ENCODE data around the gene MORN2. TPM values are rescaled to one million over a fixed set of nuclear protein-coding genes. Genes with fewer than 3 reads are reported as not detected.
A peak's percentile ranks its signal among the peaks of the same experiment; 100 is the strongest.

The MORN2 gene
- total and polyA plus RNA-seq, 2 of the 13 experiments (the other 11 are each of a cell fraction or from before 2014, with no cell fraction given) = 7.0 to 28.0 TPM

DNA sequence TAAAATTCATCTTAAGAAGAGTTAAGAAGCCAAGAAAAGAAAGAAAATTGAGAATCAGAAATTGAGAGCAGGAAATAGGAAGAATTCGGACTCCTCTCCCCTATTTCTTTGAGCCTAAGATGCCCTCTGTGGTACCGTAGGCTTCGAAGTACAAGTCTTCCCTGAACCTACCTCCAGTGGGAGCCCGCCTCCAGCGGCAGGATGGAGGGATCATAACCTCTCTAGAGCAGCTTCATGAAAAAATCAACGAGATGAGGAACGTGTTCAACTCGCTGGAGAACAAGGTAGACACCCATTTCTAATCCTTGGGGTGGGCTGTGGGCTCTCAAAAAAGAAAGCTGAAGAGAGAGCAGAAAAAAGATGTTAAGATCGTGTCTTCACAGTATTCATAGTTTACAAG is 50.2 kb downstream of the MORN2 start (continued):
- TF ChIP-seq ZNF17 (CRISPR knock-in tag; IDR thresholded peaks at IDR 0.05) (no peak), MAF1 (CRISPR knock-in tag; IDR thresholded peaks at IDR 0.05; ENCODE audit: borderline replicate concordance) (no peak), ZNF264 (CRISPR knock-in tag; IDR thresholded peaks at IDR 0.05) (no peak), THYN1 (CRISPR knock-in tag; IDR thresholded peaks at IDR 0.05; ENCODE audit: borderline replicate concordance, low read depth) (no peak), KMT2A (CRISPR knock-in tag; IDR thresholded peaks at IDR 0.05) (no peak; the same call in 1 of the 2 replicates), ZNF530 (CRISPR knock-in tag; IDR thresholded peaks at IDR 0.05; ENCODE audit: low read depth) (no peak), RNF2 (conservative IDR thresholded peaks at IDR 0.05; ENCODE audit: low read depth) (no peak), ZSCAN9 (CRISPR knock-in tag; IDR thresholded peaks at IDR 0.05; ENCODE audit: borderline replicate concordance) (0 out of 2 replicates have a peak, but pooled peaks have one; percentile 19), GABPB1 (CRISPR knock-in tag; IDR thresholded peaks at IDR 0.05) (no peak), ISL2 (CRISPR knock-in tag; IDR thresholded peaks at IDR 0.05) (0 out of 2 replicates have a peak, but pooled peaks have one; percentile 11), ZNF326 (CRISPR knock-in tag; IDR thresholded peaks at IDR 0.05; ENCODE audit: borderline replicate concordance) (no peak), MED13 (CRISPR knock-in tag; IDR thresholded peaks at IDR 0.05) (no peak), HNRNPUL1 (IDR thresholded peaks at IDR 0.05; ENCODE audit: low read depth, low read length) (no peak), TEAD3 (CRISPR knock-in tag; optimal IDR thresholded peaks at IDR 0.05; ENCODE audit: borderline replicate concordance) (peak; percentile 30), SALL2 (CRISPR knock-in tag; IDR thresholded peaks at IDR 0.05) (no peak), ZMYM4 (CRISPR knock-in tag; IDR thresholded peaks at IDR 0.05) (0 out of 2 replicates have a peak, but pooled peaks have one; percentile 17), NR1H2 (CRISPR knock-in tag; IDR thresholded peaks at IDR 0.05; ENCODE audit: borderline replicate concordance, low read depth) (no peak)
- TF ChIP-seq, protein P1, sequence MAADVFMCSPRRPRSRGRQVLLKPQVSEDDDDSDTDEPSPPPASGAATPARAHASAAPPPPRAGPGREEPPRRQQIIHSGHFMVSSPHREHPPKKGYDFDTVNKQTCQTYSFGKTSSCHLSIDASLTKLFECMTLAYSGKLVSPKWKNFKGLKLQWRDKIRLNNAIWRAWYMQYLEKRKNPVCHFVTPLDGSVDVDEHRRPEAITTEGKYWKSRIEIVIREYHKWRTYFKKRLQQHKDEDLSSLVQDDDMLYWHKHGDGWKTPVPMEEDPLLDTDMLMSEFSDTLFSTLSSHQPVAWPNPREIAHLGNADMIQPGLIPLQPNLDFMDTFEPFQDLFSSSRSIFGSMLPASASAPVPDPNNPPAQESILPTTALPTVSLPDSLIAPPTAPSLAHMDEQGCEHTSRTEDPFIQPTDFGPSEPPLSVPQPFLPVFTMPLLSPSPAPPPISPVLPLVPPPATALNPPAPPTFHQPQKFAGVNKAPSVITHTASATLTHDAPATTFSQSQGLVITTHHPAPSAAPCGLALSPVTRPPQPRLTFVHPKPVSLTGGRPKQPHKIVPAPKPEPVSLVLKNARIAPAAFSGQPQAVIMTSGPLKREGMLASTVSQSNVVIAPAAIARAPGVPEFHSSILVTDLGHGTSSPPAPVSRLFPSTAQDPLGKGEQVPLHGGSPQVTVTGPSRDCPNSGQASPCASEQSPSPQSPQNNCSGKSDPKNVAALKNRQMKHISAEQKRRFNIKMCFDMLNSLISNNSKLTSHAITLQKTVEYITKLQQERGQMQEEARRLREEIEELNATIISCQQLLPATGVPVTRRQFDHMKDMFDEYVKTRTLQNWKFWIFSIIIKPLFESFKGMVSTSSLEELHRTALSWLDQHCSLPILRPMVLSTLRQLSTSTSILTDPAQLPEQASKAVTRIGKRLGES (CRISPR knock-in tag; IDR thresholded peaks at IDR 0.05; ENCODE audit: borderline replicate concordance) = no peak
- TF ChIP-seq, protein P2, sequence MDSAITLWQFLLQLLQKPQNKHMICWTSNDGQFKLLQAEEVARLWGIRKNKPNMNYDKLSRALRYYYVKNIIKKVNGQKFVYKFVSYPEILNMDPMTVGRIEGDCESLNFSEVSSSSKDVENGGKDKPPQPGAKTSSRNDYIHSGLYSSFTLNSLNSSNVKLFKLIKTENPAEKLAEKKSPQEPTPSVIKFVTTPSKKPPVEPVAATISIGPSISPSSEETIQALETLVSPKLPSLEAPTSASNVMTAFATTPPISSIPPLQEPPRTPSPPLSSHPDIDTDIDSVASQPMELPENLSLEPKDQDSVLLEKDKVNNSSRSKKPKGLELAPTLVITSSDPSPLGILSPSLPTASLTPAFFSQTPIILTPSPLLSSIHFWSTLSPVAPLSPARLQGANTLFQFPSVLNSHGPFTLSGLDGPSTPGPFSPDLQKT (CRISPR knock-in tag; IDR thresholded peaks at IDR 0.05; ENCODE audit: borderline replicate concordance) = no peak
- TF ChIP-seq, protein P3, sequence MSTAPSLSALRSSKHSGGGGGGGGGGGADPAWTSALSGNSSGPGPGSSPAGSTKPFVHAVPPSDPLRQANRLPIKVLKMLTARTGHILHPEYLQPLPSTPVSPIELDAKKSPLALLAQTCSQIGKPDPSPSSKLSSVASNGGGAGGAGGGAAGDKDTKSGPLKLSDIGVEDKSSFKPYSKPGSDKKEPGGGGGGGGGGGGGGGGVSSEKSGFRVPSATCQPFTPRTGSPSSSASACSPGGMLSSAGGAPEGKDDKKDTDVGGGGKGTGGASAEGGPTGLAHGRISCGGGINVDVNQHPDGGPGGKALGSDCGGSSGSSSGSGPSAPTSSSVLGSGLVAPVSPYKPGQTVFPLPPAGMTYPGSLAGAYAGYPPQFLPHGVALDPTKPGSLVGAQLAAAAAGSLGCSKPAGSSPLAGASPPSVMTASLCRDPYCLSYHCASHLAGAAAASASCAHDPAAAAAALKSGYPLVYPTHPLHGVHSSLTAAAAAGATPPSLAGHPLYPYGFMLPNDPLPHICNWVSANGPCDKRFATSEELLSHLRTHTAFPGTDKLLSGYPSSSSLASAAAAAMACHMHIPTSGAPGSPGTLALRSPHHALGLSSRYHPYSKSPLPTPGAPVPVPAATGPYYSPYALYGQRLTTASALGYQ (CRISPR knock-in tag; IDR thresholded peaks at IDR 0.05) = no peak
- TF ChIP-seq, protein P4, sequence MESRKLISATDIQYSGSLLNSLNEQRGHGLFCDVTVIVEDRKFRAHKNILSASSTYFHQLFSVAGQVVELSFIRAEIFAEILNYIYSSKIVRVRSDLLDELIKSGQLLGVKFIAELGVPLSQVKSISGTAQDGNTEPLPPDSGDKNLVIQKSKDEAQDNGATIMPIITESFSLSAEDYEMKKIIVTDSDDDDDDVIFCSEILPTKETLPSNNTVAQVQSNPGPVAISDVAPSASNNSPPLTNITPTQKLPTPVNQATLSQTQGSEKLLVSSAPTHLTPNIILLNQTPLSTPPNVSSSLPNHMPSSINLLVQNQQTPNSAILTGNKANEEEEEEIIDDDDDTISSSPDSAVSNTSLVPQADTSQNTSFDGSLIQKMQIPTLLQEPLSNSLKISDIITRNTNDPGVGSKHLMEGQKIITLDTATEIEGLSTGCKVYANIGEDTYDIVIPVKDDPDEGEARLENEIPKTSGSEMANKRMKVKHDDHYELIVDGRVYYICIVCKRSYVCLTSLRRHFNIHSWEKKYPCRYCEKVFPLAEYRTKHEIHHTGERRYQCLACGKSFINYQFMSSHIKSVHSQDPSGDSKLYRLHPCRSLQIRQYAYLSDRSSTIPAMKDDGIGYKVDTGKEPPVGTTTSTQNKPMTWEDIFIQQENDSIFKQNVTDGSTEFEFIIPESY (CRISPR knock-in tag; IDR thresholded peaks at IDR 0.05) = no peak
- TF ChIP-seq, protein P5, sequence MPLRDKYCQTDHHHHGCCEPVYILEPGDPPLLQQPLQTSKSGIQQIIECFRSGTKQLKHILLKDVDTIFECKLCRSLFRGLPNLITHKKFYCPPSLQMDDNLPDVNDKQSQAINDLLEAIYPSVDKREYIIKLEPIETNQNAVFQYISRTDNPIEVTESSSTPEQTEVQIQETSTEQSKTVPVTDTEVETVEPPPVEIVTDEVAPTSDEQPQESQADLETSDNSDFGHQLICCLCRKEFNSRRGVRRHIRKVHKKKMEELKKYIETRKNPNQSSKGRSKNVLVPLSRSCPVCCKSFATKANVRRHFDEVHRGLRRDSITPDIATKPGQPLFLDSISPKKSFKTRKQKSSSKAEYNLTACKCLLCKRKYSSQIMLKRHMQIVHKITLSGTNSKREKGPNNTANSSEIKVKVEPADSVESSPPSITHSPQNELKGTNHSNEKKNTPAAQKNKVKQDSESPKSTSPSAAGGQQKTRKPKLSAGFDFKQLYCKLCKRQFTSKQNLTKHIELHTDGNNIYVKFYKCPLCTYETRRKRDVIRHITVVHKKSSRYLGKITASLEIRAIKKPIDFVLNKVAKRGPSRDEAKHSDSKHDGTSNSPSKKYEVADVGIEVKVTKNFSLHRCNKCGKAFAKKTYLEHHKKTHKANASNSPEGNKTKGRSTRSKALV (CRISPR knock-in tag; IDR thresholded peaks at IDR 0.05) = no peak
